B cell (primary cell): ENCODE results near the gene FAM174C.

ENCODE experiments used
- EZH2 ChIP-seq: IDR thresholded peaks from 2 replicates; pipeline ENCODE4 v1.6.1; 2012; ENCODE audit warnings: borderline replicate concordance, low read depth, mild to moderate bottlenecking, moderate library complexity, low read length; ENCODE audit not compliant: insufficient read depth, poor library complexity, severe bottlenecking
- TF ChIP-seq, protein P1 (sequence below): fragments of 200-600 bp; IDR thresholded peaks from one replicate; pipeline ENCODE4 v1.8.0; 2022; ENCODE audit warnings: antibody characterized with exemption, mild to moderate bottlenecking

DNA sequence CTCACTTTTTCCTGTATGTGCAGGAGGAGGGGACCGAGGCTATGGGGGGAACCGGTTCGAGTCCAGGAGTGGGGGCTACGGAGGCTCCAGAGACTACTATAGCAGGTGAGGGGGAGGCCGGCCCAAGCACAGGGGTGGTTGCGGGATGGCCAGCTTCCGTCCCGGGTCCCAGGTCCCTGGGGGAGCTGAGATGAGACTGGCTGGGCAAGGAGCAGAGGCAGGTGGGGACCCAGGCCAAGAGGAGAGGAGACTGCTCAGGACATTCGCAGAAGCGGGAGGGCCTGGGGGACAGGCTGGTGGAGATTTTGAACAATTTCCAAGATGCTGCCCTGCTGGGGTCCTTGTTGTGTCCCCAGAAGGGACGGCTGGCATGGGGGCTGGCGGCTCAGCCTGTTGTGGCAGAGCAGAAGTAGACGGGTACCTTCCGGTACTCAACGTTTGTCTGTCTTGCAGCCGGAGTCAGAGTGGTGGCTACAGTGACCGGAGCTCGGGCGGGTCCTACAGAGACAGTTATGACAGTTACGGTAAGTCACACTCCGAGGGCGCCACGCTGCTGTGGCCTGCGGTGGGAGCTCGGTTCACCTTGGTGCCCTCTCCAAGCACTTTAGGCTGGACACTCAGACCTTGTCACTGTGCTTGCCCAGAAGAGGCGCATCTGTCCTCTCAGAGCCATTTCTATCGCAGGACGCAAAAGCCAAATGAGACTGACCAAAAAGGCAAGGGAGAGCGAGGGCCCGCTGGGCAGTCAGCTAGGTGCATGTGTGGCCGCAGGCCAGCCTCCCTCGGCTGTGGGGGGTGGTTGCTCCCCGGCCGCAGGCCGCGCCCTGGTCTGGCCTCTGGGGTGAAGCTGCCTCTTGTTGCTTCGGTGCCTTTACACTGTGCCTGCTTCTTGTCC lies 3.6 kb upstream of the FAM174C start:
- TF ChIP-seq EZH2, result no peak
- TF ChIP-seq, protein P1, sequence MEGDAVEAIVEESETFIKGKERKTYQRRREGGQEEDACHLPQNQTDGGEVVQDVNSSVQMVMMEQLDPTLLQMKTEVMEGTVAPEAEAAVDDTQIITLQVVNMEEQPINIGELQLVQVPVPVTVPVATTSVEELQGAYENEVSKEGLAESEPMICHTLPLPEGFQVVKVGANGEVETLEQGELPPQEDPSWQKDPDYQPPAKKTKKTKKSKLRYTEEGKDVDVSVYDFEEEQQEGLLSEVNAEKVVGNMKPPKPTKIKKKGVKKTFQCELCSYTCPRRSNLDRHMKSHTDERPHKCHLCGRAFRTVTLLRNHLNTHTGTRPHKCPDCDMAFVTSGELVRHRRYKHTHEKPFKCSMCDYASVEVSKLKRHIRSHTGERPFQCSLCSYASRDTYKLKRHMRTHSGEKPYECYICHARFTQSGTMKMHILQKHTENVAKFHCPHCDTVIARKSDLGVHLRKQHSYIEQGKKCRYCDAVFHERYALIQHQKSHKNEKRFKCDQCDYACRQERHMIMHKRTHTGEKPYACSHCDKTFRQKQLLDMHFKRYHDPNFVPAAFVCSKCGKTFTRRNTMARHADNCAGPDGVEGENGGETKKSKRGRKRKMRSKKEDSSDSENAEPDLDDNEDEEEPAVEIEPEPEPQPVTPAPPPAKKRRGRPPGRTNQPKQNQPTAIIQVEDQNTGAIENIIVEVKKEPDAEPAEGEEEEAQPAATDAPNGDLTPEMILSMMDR, result no peak
